IMR-90 (cell line): ENCODE data around the gene SH3RF1. TPM values are rescaled to one million over a fixed set of nuclear protein-coding genes. Genes with fewer than 3 reads are reported as not detected.

ENCODE experiments used
- ATAC-seq: fragments of 200-7000 bp; cut with Tn5 transposase; 2 replicates; pipeline ENCODE4 v1.9.1; 2020; ENCODE audit warnings: low read depth, mild to moderate bottlenecking, moderate library complexity
- BruUV-seq: library from RNA; stranded (reverse); fragments of 400-500 nt; replicated peaks from 2 replicates; lab custom pipeline; 2021; lab: Mats Ljungman, UMichigan
- CTCF ChIA-PET: fragments of 300-600 bp; formaldehyde crosslinking; extraction: SDS; loops from one replicate; lab custom pipeline; 2021; ENCODE audit warnings: antibody characterized with exemption; lab: Yijun Ruan, JAX
- POLR2A ChIA-PET: fragments of 300-600 bp; sonication (Branson Sonifier 250); formaldehyde crosslinking; loops from one replicate; lab custom pipeline; 2022; ENCODE audit warnings: antibody characterized with exemption; ENCODE audit not compliant: unreplicated experiment; lab: Charles Lee
- DNase-seq: peaks from one replicate; pipeline ENCODE4 v3.0.0; 2013
- H2AFZ ChIP-seq: replicated peaks from 2 replicates; pipeline ENCODE3; 2013; ENCODE audit warnings: low read length, mild to moderate bottlenecking; ENCODE audit not compliant: poor library complexity
- H2AK5ac ChIP-seq: 2 replicates; pipeline ENCODE4 v1.6.1; 2013; ENCODE audit warnings: low read depth, low read length, inconsistent platforms
- H2AK9ac ChIP-seq: replicated peaks from 2 replicates; pipeline ENCODE3; 2013; ENCODE audit warnings: mild to moderate bottlenecking, low read depth, low read length, moderate library complexity; ENCODE audit not compliant: poor library complexity
- H2BK120ac ChIP-seq: 2 replicates; pipeline ENCODE4 v1.6.1; 2013; ENCODE audit warnings: low read depth, low read length, inconsistent platforms
- H2BK15ac ChIP-seq: 3 replicates; pipeline ENCODE4 v1.6.1; 2013; ENCODE audit warnings: low read depth, low read length, inconsistent platforms
- H2BK20ac ChIP-seq: 2 replicates; pipeline ENCODE4 v1.6.1; 2013; ENCODE audit warnings: low read depth, mild to moderate bottlenecking, inconsistent platforms, low read length, moderate library complexity
- H2BK5ac ChIP-seq: 2 replicates; pipeline ENCODE4 v1.6.1; 2013; ENCODE audit warnings: mild to moderate bottlenecking, low read depth, low read length, inconsistent platforms; ENCODE audit not compliant: poor library complexity, severe bottlenecking
- H3K14ac ChIP-seq: replicated peaks from 2 replicates; pipeline ENCODE4 v1.6.1; 2013; ENCODE audit warnings: low read depth, low read length, inconsistent platforms
- H3K18ac ChIP-seq: 2 replicates; pipeline ENCODE4 v1.6.1; 2013; ENCODE audit warnings: low read depth, low read length, control low read depth
- H3K23ac ChIP-seq: 2 replicates; pipeline ENCODE4 v1.6.1; 2013; ENCODE audit warnings: low read depth, low read length, inconsistent platforms
- H3K27ac ChIP-seq: 2 replicates; pipeline ENCODE4 v1.5.1; 2013; ENCODE audit warnings: mild to moderate bottlenecking, control low read depth, low read length; ENCODE audit not compliant: insufficient read depth
- H3K27me3 ChIP-seq: 2 replicates; pipeline ENCODE4 v1.6.1; 2013; ENCODE audit warnings: low read length; ENCODE audit not compliant: control insufficient read depth, insufficient read depth
- H3K36me3 ChIP-seq: 2 replicates; pipeline ENCODE4 v1.6.1; 2013; ENCODE audit warnings: low read length, mixed read lengths; ENCODE audit not compliant: control insufficient read depth, insufficient read depth
- H3K4ac ChIP-seq: 2 replicates; pipeline ENCODE4 v1.6.1; 2013; ENCODE audit warnings: low read depth, low read length, inconsistent platforms
- H3K4me1 ChIP-seq: 2 replicates; pipeline ENCODE4 v1.6.1; 2013; ENCODE audit warnings: low read length, mixed read lengths; ENCODE audit not compliant: control insufficient read depth, insufficient read depth
- H3K4me2 ChIP-seq: 2 replicates; pipeline ENCODE4 v1.6.1; 2013; ENCODE audit warnings: low read depth, mild to moderate bottlenecking, control low read depth, low read length, moderate library complexity
- H3K4me3 ChIP-seq: 2 replicates; pipeline ENCODE4 v1.5.1; 2013; ENCODE audit warnings: low read depth, mild to moderate bottlenecking, control low read depth, low read length, moderate library complexity; ENCODE audit not compliant: insufficient read depth
- H3K56ac ChIP-seq: 2 replicates; pipeline ENCODE4 v1.6.1; 2013; ENCODE audit warnings: low read length, inconsistent platforms; ENCODE audit not compliant: insufficient read depth; ENCODE audit errors: extremely low read depth
- H3K79me1 ChIP-seq, 2 experiments: 2 replicates each; pipeline ENCODE4 v1.6.1; 2013; ENCODE audit warnings: low read length in 2 of 2, inconsistent platforms in 1 of 2, low read depth in 1 of 2
- H3K9ac ChIP-seq: 2 replicates; pipeline ENCODE4 v1.6.1; 2013; ENCODE audit warnings: low read depth, low read length, control low read depth
- H3K9me1 ChIP-seq: 2 replicates; pipeline ENCODE4 v1.6.1; 2013; ENCODE audit warnings: low read length, inconsistent platforms; ENCODE audit not compliant: insufficient read depth
- H3K9me3 ChIP-seq: 2 replicates; pipeline ENCODE4 v1.6.1; 2013; ENCODE audit warnings: low read length; ENCODE audit not compliant: control insufficient read depth, insufficient read depth
- H4K20me1 ChIP-seq: 2 replicates; pipeline ENCODE4 v1.6.1; 2013; ENCODE audit warnings: low read length, inconsistent platforms; ENCODE audit not compliant: insufficient read depth
- H4K5ac ChIP-seq: 2 replicates; pipeline ENCODE4 v1.6.1; 2013; ENCODE audit warnings: mild to moderate bottlenecking, low read depth, low read length, control low read depth
- H4K8ac ChIP-seq, 2 experiments: 2 replicates each; pipeline ENCODE4 v1.6.1; 2013; ENCODE audit warnings: low read depth in 2 of 2, low read length in 2 of 2, control low read depth in 1 of 2, inconsistent platforms in 1 of 2
- H4K91ac ChIP-seq: 2 replicates; pipeline ENCODE4 v1.6.1; 2013; ENCODE audit warnings: low read depth, low read length, inconsistent platforms; ENCODE audit not compliant: insufficient read depth
- CEBPB ChIP-seq: IDR thresholded peaks from 2 replicates; pipeline ENCODE4 v1.6.1; 2012; ENCODE audit warnings: low read depth, low read length, improper control_type of control experiment
- CTCF ChIP-seq: conservative IDR thresholded peaks from 2 replicates; pipeline ENCODE4 v1.5.1; 2012; ENCODE audit warnings: mild to moderate bottlenecking, low read depth, low read length, improper control_type of control experiment
- POLR2A ChIP-seq: IDR thresholded peaks from 2 replicates; pipeline ENCODE4 v1.6.1; 2012; ENCODE audit warnings: mild to moderate bottlenecking, low read depth, low read length
- RFX5 ChIP-seq: IDR thresholded peaks from 2 replicates; pipeline ENCODE4 v1.8.0; 2012; ENCODE audit warnings: low read depth, mild to moderate bottlenecking, low read length, moderate library complexity
- WGBS, 2 experiments: methylation state at CpG; one replicate each; pipeline versions ENCODE4 v1.1.5 to v1.1.7; 2013; ENCODE audit warnings: missing lambda C conversion rate in 2 of 2; ENCODE audit not compliant: insufficient read length in 1 of 2; ENCODE audit errors: extremely low coverage in 2 of 2; 5-methylcytosine and 5-hydroxymethylcytosine counted together
- dilution Hi-C: fragments of 300-500 bp; cut with HindIII; formaldehyde crosslinking; loops from one replicate; pipeline ENCODE4 v1.14.3; 2018; ENCODE audit warnings: low sequenced_read_pairs; ENCODE audit not compliant: unreplicated experiment
- in situ Hi-C: fragments of 300-500 bp; cut with MboI; formaldehyde crosslinking; loops from 3 replicates; pipeline ENCODE4 v1.14.3; 2019; ENCODE audit warnings: low sequenced_read_pairs, inconsistent platforms, mixed read lengths
- intact Hi-C: fragments of 100-400 bp; cut with micrococcal nuclease; formaldehyde crosslinking; loops from 2 replicates; pipeline ENCODE4 v1.10.0; 2022
- polyA plus RNA-seq, 3 experiments: library from polyadenylated mRNA; depleted of rRNA; stranded (reverse); fragments of >200 nt; gene quantifications; 2 replicates each; pipeline ENCODE4 v1.2.3, GENCODE V29; 2012; ENCODE audit warnings: low replicate concordance in 1 of 3
- total RNA-seq: library from RNA; depleted of rRNA; stranded (reverse); fragments of >200 nt; gene quantifications from 2 replicates; pipeline ENCODE4 v1.2.3, GENCODE V29; 2012

SH3RF1 gene
- total and polyA plus RNA-seq, 2 of the 4 experiments (the other 2 are of a cell fraction) = 22.0 to 29.8 TPM

- Histone ChIP-seq H4K91ac (no peak overlapping the region), H3K27ac (no peak overlapping the region), H2BK120ac (peak overlapping the region; percentile 16; the same call in 1 of the 2 replicates), H2BK15ac (no peak overlapping the region), H3K36me3 (no peaks in the 10 kb centered on the region), H3K79me1 (no peaks in the 10 kb centered on the region), H4K5ac (no peak overlapping the region), H3K18ac (no peak overlapping the region), H3K4me3 (no peak overlapping the region), H2AK5ac (0 out of 2 replicates have a peak overlapping the region, but pooled peaks have one; percentile 11), H2BK5ac (no peak overlapping the region), H3K9me1 (no peaks in the 10 kb centered on the region; the same call in 1 of the 2 replicates), H2AFZ (no peak overlapping the region), H3K9me3 (no peaks in the 10 kb centered on the region), H3K27me3 (no peaks in the 10 kb centered on the region), H3K23ac (peak overlapping the region; percentile 29; the same call in 1 of the 2 replicates), H3K14ac (peak overlapping the region; percentile 10; the same call in 1 of the 2 replicates), H2AK9ac (no peak overlapping the region), H3K4me1 (0 out of 2 replicates have a peak, but pooled peaks cover 1% of the 10 kb centered on the region), H4K20me1 (no peaks in the 10 kb centered on the region), H3K9ac (no peak overlapping the region), H3K56ac (no peak overlapping the region), H2BK20ac (no peak overlapping the region), H4K8ac (no peak overlapping the region), H3K4ac (peak overlapping the region; percentile 8; the same call in 1 of the 2 replicates), H3K4me2 (no peak overlapping the region)
- WGBS, 2 experiments = 96% methylated on average over 4 of the region's 5 CpGs; no CpG with 5 or more reads in 1 of the 2 experiments
- BruUV-seq = no TSS peak
- POLR2A ChIA-PET = no interaction called here
- intact Hi-C loops (no loop called here), in situ Hi-C loops (no loop called here), dilution Hi-C loops (no loop called here)
- no peak for ATAC-seq
- DNase-seq = no peak
- no peak for TF ChIP-seq POLR2A
- no peak for TF ChIP-seq RFX5
- TF ChIP-seq CEBPB = no peak
- no peak for TF ChIP-seq CTCF
- CTCF ChIA-PET = no interaction called here
These were observed 199.9 kb downstream of the SH3RF1 start for GRCh38 chr4:169070895-169071218.
